Measurements from ENCODE around the gene IL1R1. TPM values are rescaled to one million over a fixed set of nuclear protein-coding genes. Genes with fewer than 3 reads are reported as not detected.

The IL1R1 gene
- total RNA-seq, 1 experiment from 2014 or later, result 23.5 TPM

- POLR2A ChIA-PET, result no interaction called here
- H3K36me3 Mint-ChIP-seq (ENCODE audit: insufficient read depth, unreplicated experiment), result peaks cover 28% of the 10 kb centered on the region
- CTCF ChIA-PET, result no interaction called here
Measured at GRCh38 chr2:102176172-102176571, 33.6 kb downstream of the IL1R1 start.

GRCh38 chr2:102177814-102178478 lies 35.4 kb downstream of the IL1R1 start:
- no peaks in the 10 kb centered on the region for H3K9me3 ChIP-seq
- POLR2A ChIA-PET, result no interaction called here
- no TSS peak for BruUV-seq (replicated peaks)
- DNase-seq, result no peak
- TF ChIP-seq CTCF (IDR thresholded peaks at IDR 0.05; ENCODE audit: insufficient read depth in 1 of 2, low read depth in 1 of 2, low read length in 1 of 2, severe bottlenecking in 1 of 2, unreplicated experiment in 1 of 2), result no peak
- Mint-ChIP-seq H3K4me3 (ENCODE audit: unreplicated experiment) (no peak overlapping the region), H3K27ac (ENCODE audit: unreplicated experiment) (no peak overlapping the region), H3K36me3 (ENCODE audit: insufficient read depth, unreplicated experiment) (peaks cover 24% of the 10 kb centered on the region), H3K4me1 (ENCODE audit: low read depth, unreplicated experiment) (no peaks in the 10 kb centered on the region), H3K27me3 (ENCODE audit: insufficient read depth, unreplicated experiment) (no peaks in the 10 kb centered on the region), H3K9me3 (ENCODE audit: unreplicated experiment) (no peaks in the 10 kb centered on the region)
- H3K36me3 ChIP-seq (ENCODE audit: control insufficient read depth, insufficient read depth, low read length), result no peaks in the 10 kb centered on the region; the same call in 1 of the 2 replicates
- H3K27me3 ChIP-seq (replicated peaks; ENCODE audit: control insufficient read depth, insufficient read depth, low read length), result no peaks in the 10 kb centered on the region
- H3K4me3 ChIP-seq (ENCODE audit: low read depth, low read length), result no peak overlapping the region
- H3K4me1 ChIP-seq, result 0 out of 2 replicates have a peak, but pooled peaks cover 4% of the 10 kb centered on the region
- intact Hi-C loops (cut with micrococcal nuclease; ENCODE audit: unreplicated experiment), result no loop called here
- CTCF ChIA-PET, result interaction anchor here (1.0 kb wide), 1 partner anchor 63 kb away, joined by 3 read pairs; no protein-coding TSS in a partner anchor

More at GRCh38 chr2:102176172-102176571, 33.6 kb downstream of the IL1R1 start:
- TF ChIP-seq CTCF (IDR thresholded peaks at IDR 0.05; ENCODE audit: insufficient read depth in 1 of 2, low read depth in 1 of 2, low read length in 1 of 2, severe bottlenecking in 1 of 2, unreplicated experiment in 1 of 2), result no peak
- DNase-seq, result no peak
- Mint-ChIP-seq H3K4me3 (ENCODE audit: unreplicated experiment) (no peak overlapping the region), H3K27me3 (ENCODE audit: insufficient read depth, unreplicated experiment) (no peaks in the 10 kb centered on the region), H3K9me3 (ENCODE audit: unreplicated experiment) (no peaks in the 10 kb centered on the region), H3K4me1 (ENCODE audit: low read depth, unreplicated experiment) (no peaks in the 10 kb centered on the region), H3K27ac (ENCODE audit: unreplicated experiment) (no peak overlapping the region)
- Histone ChIP-seq H3K4me1 (no peaks in the 10 kb centered on the region), H3K27me3 (replicated peaks; ENCODE audit: control insufficient read depth, insufficient read depth, low read length) (no peaks in the 10 kb centered on the region), H3K9me3 (no peaks in the 10 kb centered on the region), H3K36me3 (ENCODE audit: control insufficient read depth, insufficient read depth, low read length) (no peaks in the 10 kb centered on the region; the same call in 1 of the 2 replicates), H3K4me3 (ENCODE audit: low read depth, low read length) (no peak overlapping the region)
- intact Hi-C loops (cut with micrococcal nuclease; ENCODE audit: unreplicated experiment), result no loop called here
- no TSS peak for BruUV-seq (replicated peaks)

GRCh38 chr2:102179061-102179460 lies 36.5 kb downstream of the IL1R1 start:
- ChIA-PET CTCF (no interaction called here), POLR2A (no interaction called here)
- Mint-ChIP-seq H3K36me3 (ENCODE audit: insufficient read depth, unreplicated experiment) (peaks cover 15% of the 10 kb centered on the region), H3K4me3 (ENCODE audit: unreplicated experiment) (no peak overlapping the region), H3K27me3 (ENCODE audit: insufficient read depth, unreplicated experiment) (no peaks in the 10 kb centered on the region), H3K4me1 (ENCODE audit: low read depth, unreplicated experiment) (no peaks in the 10 kb centered on the region), H3K9me3 (ENCODE audit: unreplicated experiment) (no peaks in the 10 kb centered on the region), H3K27ac (ENCODE audit: unreplicated experiment) (no peak overlapping the region)
- H3K9me3 ChIP-seq, result no peaks in the 10 kb centered on the region
- intact Hi-C loops (cut with micrococcal nuclease; ENCODE audit: unreplicated experiment), result no loop called here
- no peak overlapping the region for H3K4me3 ChIP-seq (ENCODE audit: low read depth, low read length)
- TSS peak; percentile 32 for BruUV-seq (replicated peaks)
- DNase-seq, result no peak
- TF ChIP-seq CTCF (IDR thresholded peaks at IDR 0.05; ENCODE audit: insufficient read depth in 1 of 2, low read depth in 1 of 2, low read length in 1 of 2, severe bottlenecking in 1 of 2, unreplicated experiment in 1 of 2), result no peak
- 0 out of 2 replicates have a peak, but pooled peaks cover 4% of the 10 kb centered on the region for H3K4me1 ChIP-seq
- no peaks in the 10 kb centered on the region for H3K27me3 ChIP-seq (replicated peaks; ENCODE audit: control insufficient read depth, insufficient read depth, low read length)
- no peaks in the 10 kb centered on the region; the same call in 1 of the 2 replicates for H3K36me3 ChIP-seq (ENCODE audit: control insufficient read depth, insufficient read depth, low read length)
